RCC 7860 (cell line): Measurements from ENCODE around the gene CDSN.
"Not testable (repeated sequence)": the region's sequence is repeated elsewhere in the genome, so short reads cannot be mapped to it uniquely, and the experiment has no call there.

Experiments
- DNase-seq: peaks from one replicate; pipeline ENCODE4 v3.0.0-alpha.2; 2015; ENCODE audit warnings: low spot score
- FAIRE-seq: peaks from 2 replicates; lab custom pipeline; 2012; peaks lifted over from hg19 to GRCh38; lab: Jason Lieb, UNC

The CDSN gene

GRCh38 chr6:31120151-31120915 is at the start of gene CDSN:
TSS of gene CDSN (minus strand) at chr6:31120446. CDS start at chr6:31120419, 27 bp downstream.
- FAIRE-seq: no peak
- DNase-seq: no peak

- FAIRE-seq (no peak), DNase-seq (no peak)
Observed at GRCh38 chr6:31169123-31169857, 49.0 kb upstream of the CDSN start.

GRCh38 chr6:31168606-31169005 is 48.4 kb upstream of the CDSN start:
- FAIRE-seq: no peak

GRCh38 chr6:31165986-31166385 is 45.7 kb upstream of the CDSN start:
- FAIRE-seq: no peak
- DNase-seq: no peak

More at GRCh38 chr6:31168606-31169005, 48.4 kb upstream of the CDSN start:
- no peak for DNase-seq

- not testable (repeated sequence) for FAIRE-seq, DNase-seq
Observed at GRCh38 chr6:31165064-31165832, 45.0 kb upstream of the CDSN start.

- DNase-seq, FAIRE-seq: not testable (repeated sequence)
Observed at GRCh38 chr6:31164475-31165063, 44.3 kb upstream of the CDSN start.

- DNase-seq: no peak
Observed at GRCh38 chr6:31163922-31164321, 43.7 kb upstream of the CDSN start.

GRCh38 chr6:31162463-31163165 is 42.4 kb upstream of the CDSN start:
- no peak for DNase-seq
- FAIRE-seq: no peak

More at GRCh38 chr6:31163922-31164321, 43.7 kb upstream of the CDSN start:
- FAIRE-seq: no peak

GRCh38 chr6:31161216-31162126 is 41.2 kb upstream of the CDSN start:
- no peak for DNase-seq
- no peak for FAIRE-seq

- DNase-seq (peak; percentile 35), FAIRE-seq (no peak)
Observed at GRCh38 chr6:31158863-31159855, 38.9 kb upstream of the CDSN start.

- DNase-seq: peak; percentile 97
- peak; percentile 87 for FAIRE-seq
Observed at GRCh38 chr6:31158140-31158862, 38.1 kb upstream of the CDSN start, which contains the start of gene TCF19. TSS of gene TCF19 (plus strand) at chr6:31158589. CDS start at chr6:31159470, 881 bp downstream.

- DNase-seq (no peak), FAIRE-seq (no peak)
Observed at GRCh38 chr6:31157513-31158139, 37.4 kb upstream of the CDSN start, which contains the start of gene CCHCR1. TSS of gene CCHCR1 (minus strand) at chr6:31157802. CDS start at chr6:31157600, 202 bp downstream.

GRCh38 chr6:31156641-31157040 is 36.4 kb upstream of the CDSN start:
- FAIRE-seq: no peak

GRCh38 chr6:31154436-31154835 is 34.2 kb upstream of the CDSN start:
- DNase-seq: no peak
- FAIRE-seq: no peak

More at GRCh38 chr6:31156641-31157040, 36.4 kb upstream of the CDSN start:
- DNase-seq: no peak

GRCh38 chr6:31152781-31153180 is 32.5 kb upstream of the CDSN start:
- peak; percentile 69 for FAIRE-seq
- peak; percentile 65 for DNase-seq

- FAIRE-seq: no peak
- no peak for DNase-seq
Observed at GRCh38 chr6:31149827-31150447, 29.7 kb upstream of the CDSN start.
